ENCODE data around the gene CARNS1. TPM values are rescaled to one million over a fixed set of nuclear protein-coding genes. Genes with fewer than 3 reads are reported as not detected.

CARNS1 gene
- total and polyA plus RNA-seq, 2 of the 8 experiments (the other 6 are each of a cell fraction or from before 2014, with no cell fraction given): 0.82 to 1.1 TPM

DNA sequence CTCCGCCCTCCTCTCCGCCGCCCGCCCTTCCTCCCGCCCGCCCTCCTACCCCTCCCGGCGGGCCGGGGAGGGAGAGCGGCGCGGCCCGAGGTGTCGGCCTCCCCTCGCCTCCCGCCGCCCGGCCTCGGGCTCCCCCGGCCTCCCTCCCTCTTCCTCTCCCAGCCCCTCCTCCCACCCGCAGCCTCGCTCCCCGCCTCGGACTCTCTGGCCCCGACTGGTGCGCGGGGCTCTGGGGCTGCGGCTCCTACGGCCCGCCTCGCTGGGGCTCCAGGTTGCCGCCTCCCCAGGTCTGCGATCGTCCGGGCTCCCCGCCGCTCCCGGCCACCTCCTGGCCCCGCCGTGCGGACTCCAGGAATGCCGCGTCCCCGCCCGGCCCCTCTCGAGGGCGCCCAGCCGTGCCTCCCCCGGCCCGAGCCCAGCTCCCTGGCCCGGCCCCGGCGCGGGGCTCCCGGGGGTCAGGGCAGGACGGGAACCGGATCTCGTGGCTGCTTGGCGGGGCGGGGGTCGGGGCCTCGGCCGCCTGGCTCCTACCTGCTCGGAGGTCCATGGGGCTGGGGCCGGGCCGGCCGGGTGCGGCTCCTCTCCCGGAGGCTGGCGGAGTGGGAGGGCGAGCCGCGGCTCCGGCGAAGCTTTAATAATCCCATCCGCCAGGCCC is 42.4 kb upstream of the CARNS1 start, which contains the start of gene CLCF1 (continued):
- TF ChIP-seq TEAD4 (IDR thresholded peaks at IDR 0.05; ENCODE audit: low read depth, low read length): no peak
- TF ChIP-seq RNF2 (IDR thresholded peaks at IDR 0.05; ENCODE audit: borderline replicate concordance, low read depth, low read length, missing control alignments, poor library complexity, severe bottlenecking): peak; percentile 63
- TF ChIP-seq BACH1 (IDR thresholded peaks at IDR 0.05; ENCODE audit: low read length): no peak
- peak; percentile 16 for TF ChIP-seq KDM4A (IDR thresholded peaks at IDR 0.05; ENCODE audit: low read depth, low read length, severe bottlenecking)
- TF ChIP-seq SAP30 (IDR thresholded peaks at IDR 0.05; ENCODE audit: insufficient read depth, insufficient replicate concordance, low read length): no peak
- TF ChIP-seq SP2 (IDR thresholded peaks at IDR 0.05; ENCODE audit: low read length): no peak
- no peak for TF ChIP-seq JUND (IDR thresholded peaks at IDR 0.05; ENCODE audit: low read length)
- TF ChIP-seq SUZ12 (IDR thresholded peaks at IDR 0.05; ENCODE audit: low read length): no peak; the same call in 1 of the 2 replicates
- TF ChIP-seq SP4 (IDR thresholded peaks at IDR 0.05; ENCODE audit: low read length): no peak
- TF ChIP-seq GABPA (IDR thresholded peaks at IDR 0.05; ENCODE audit: borderline replicate concordance, insufficient read depth, low read length): no peak
- no peak for TF ChIP-seq HDAC2 (IDR thresholded peaks at IDR 0.05; ENCODE audit: borderline replicate concordance in 1 of 2, low read depth in 2 of 2, low read length in 2 of 2)
- no peak for TF ChIP-seq KDM1A (IDR thresholded peaks at IDR 0.05; ENCODE audit: borderline replicate concordance, low read length)
- no peak for TF ChIP-seq NANOG (IDR thresholded peaks at IDR 0.05; ENCODE audit: insufficient read depth, low read depth, low read length, poor library complexity, severe bottlenecking)
- TF ChIP-seq BCL11A (IDR thresholded peaks at IDR 0.05; ENCODE audit: low read depth in 2 of 2, low read length in 2 of 2): no peak
- TF ChIP-seq, protein P1, sequence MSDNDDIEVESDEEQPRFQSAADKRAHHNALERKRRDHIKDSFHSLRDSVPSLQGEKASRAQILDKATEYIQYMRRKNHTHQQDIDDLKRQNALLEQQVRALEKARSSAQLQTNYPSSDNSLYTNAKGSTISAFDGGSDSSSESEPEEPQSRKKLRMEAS (IDR thresholded peaks at IDR 0.05): 0 out of 2 replicates have a peak, but pooled peaks have one; percentile 17
- TF ChIP-seq ATF3 (IDR thresholded peaks at IDR 0.05; ENCODE audit: insufficient read depth, low read depth, low read length): no peak
- TF ChIP-seq CTBP2 (IDR thresholded peaks at IDR 0.05; ENCODE audit: borderline replicate concordance, insufficient read depth, insufficient read length, low read length): no peak
- no peak for TF ChIP-seq RAD21 (IDR thresholded peaks at IDR 0.05 in 1 of 2, conservative IDR thresholded peaks at IDR 0.05 in 1 of 2; ENCODE audit: low read depth in 2 of 2, low read length in 2 of 2)
- TF ChIP-seq MAFK (IDR thresholded peaks at IDR 0.05; ENCODE audit: low read depth, low read length): no peak
- TF ChIP-seq TAF1 (IDR thresholded peaks at IDR 0.05; ENCODE audit: low read depth, low read length): no peak
- no peak for TF ChIP-seq SP1 (IDR thresholded peaks at IDR 0.05; ENCODE audit: low read depth, low read length)
- no peak for TF ChIP-seq JUN (IDR thresholded peaks at IDR 0.05; ENCODE audit: low read depth, low read length)
- TF ChIP-seq SRF (IDR thresholded peaks at IDR 0.05; ENCODE audit: low read depth, low read length): no peak
